Ovary (tissue), 3 donors: Measurements from ENCODE around the gene CCDC88B.

ENCODE experiments used
- EP300 ChIP-seq: sonication (generic); formaldehyde crosslinking; IDR thresholded peaks from one replicate; pipeline ENCODE4 v1.6.1; 2017; ENCODE audit warnings: antibody characterized with exemption
- POLR2A ChIP-seq: fragments of 450-650 bp; IDR thresholded peaks from one replicate; pipeline ENCODE4 v1.6.1; 2017; ENCODE audit warnings: antibody characterized with exemption, mild to moderate bottlenecking, moderate library complexity
- TF ChIP-seq, protein P1 (sequence below), 3 donors: fragments of 450-650 bp in 2 of 3; fragments of 200-600 bp in 1 of 3; IDR thresholded peaks; one replicate each; pipeline versions ENCODE4 v1.5.1 to v1.8.0; 2016 to 2022; ENCODE audit warnings: antibody characterized with exemption in 3 of 3, mild to moderate bottlenecking in 1 of 3
- donor health status: DM: no; HTN: no; CAD: no.

DNA sequence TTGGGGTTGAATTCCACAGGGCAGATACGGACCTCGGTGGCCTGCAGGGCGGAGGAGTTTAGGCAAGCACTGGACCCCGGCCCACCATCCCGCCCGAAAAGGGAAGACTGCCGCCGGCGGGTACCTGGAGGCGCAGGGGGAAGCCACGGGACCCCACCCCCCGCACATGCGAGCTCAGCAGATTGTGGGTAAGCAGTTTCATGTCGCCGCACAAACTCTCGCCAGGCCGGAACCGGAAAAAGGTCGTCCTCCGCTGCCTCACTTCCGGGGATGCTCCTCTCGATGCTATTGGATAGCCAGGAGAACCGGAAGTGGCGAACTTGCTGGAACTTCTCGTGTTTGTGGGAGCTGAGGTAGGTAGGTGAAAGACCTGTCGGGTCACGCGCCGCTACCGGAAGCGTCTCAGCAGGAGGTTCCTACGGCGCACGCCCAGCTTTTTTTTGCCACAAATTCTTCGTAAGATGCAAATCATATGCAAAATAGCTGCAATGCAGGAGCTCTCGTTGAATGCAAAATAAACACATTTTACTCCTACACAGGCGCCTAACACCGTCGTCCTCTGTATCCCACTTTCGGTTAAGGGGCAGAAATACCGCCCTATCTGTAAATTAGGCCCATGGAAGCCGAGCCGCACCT lies 22.6 kb upstream of the CCDC88B start, which contains the start of gene TRMT112:
- TF ChIP-seq, protein P1, sequence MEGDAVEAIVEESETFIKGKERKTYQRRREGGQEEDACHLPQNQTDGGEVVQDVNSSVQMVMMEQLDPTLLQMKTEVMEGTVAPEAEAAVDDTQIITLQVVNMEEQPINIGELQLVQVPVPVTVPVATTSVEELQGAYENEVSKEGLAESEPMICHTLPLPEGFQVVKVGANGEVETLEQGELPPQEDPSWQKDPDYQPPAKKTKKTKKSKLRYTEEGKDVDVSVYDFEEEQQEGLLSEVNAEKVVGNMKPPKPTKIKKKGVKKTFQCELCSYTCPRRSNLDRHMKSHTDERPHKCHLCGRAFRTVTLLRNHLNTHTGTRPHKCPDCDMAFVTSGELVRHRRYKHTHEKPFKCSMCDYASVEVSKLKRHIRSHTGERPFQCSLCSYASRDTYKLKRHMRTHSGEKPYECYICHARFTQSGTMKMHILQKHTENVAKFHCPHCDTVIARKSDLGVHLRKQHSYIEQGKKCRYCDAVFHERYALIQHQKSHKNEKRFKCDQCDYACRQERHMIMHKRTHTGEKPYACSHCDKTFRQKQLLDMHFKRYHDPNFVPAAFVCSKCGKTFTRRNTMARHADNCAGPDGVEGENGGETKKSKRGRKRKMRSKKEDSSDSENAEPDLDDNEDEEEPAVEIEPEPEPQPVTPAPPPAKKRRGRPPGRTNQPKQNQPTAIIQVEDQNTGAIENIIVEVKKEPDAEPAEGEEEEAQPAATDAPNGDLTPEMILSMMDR (IDR thresholded peaks at IDR 0.05), result no peak
- peak; percentile 84 for TF ChIP-seq EP300
- TF ChIP-seq POLR2A, result peak; percentile 96
